ENCODE measurements around the gene SETMAR.
"Not testable (repeated sequence)": the region's sequence is repeated elsewhere in the genome, so short reads cannot be mapped to it uniquely, and the experiment has no call there.

The SETMAR gene

DNA sequence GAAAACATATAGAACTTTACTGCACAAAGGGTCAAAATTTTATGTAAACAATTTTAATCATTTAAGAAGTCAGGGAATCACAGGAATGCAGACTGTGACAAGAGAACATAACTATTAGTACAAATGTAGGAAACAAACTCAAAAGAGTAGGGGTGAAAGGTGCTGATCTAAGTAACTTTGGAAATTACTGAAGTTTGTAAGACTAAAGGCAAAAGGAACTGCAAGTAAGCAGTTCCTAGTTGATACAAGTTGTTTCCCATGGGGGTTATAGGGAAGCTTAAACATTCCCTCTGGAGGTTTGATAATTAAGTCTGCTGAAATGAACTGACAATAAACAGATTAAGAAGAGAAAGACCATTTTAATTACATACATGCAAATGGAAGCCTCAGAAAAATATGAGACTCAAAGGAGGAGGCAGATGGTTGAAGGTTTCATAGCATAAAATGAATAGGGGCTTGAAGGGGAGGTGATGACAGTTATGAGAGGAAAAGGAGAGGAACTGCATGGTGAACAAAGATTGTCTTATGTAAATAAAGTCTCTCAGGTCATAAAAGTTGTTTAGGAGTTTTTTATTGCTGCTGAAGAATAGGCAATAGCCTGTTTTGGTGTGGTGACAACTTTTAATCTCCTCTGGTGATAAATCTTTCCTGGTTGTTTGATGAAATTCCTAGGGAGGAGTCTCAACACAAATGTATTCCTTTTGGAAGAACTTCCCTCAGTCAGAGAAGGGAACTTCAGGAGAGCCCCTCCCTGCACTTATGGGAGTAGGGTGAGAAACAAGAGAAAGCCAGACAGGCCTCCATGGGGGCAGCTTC lies 17.1 kb downstream of the SETMAR start:
- Histone ChIP-seq H3K4me3 (ENCODE audit: low read depth, low read length) (no peak overlapping the region), H3K9me3 (no peaks in the 10 kb centered on the region), H3K27me3 (no peaks in the 10 kb centered on the region), H3K36me3 (no peaks in the 10 kb centered on the region; the same call in 1 of the 2 replicates), H3K4me1 (no peaks in the 10 kb centered on the region)
- no peak for TF ChIP-seq CTCF (IDR thresholded peaks at IDR 0.05; ENCODE audit: low read depth, low read length)
- no peak for DNase-seq

- Histone ChIP-seq H3K4me1 (no peaks in the 10 kb centered on the region), H3K36me3 (no peaks in the 10 kb centered on the region), H3K27me3 (no peaks in the 10 kb centered on the region), H3K9me3 (no peaks in the 10 kb centered on the region), H3K4me3 (ENCODE audit: low read depth, low read length) (no peak overlapping the region)
- no peak for TF ChIP-seq CTCF (IDR thresholded peaks at IDR 0.05; ENCODE audit: low read depth, low read length)
- DNase-seq = no peak
Measured at GRCh38 chr3:4321732-4322131, 18.6 kb downstream of the SETMAR start.

GRCh38 chr3:4322635-4323034 lies 19.5 kb downstream of the SETMAR start:
- H3K4me3 ChIP-seq (ENCODE audit: low read depth, low read length) = no peak overlapping the region
- H3K27me3 ChIP-seq = no peaks in the 10 kb centered on the region
- H3K9me3 ChIP-seq = no peaks in the 10 kb centered on the region
- H3K4me1 ChIP-seq = no peaks in the 10 kb centered on the region
- no peak for DNase-seq
- TF ChIP-seq CTCF (IDR thresholded peaks at IDR 0.05; ENCODE audit: low read depth, low read length) = no peak
- H3K36me3 ChIP-seq = no peaks in the 10 kb centered on the region

DNA sequence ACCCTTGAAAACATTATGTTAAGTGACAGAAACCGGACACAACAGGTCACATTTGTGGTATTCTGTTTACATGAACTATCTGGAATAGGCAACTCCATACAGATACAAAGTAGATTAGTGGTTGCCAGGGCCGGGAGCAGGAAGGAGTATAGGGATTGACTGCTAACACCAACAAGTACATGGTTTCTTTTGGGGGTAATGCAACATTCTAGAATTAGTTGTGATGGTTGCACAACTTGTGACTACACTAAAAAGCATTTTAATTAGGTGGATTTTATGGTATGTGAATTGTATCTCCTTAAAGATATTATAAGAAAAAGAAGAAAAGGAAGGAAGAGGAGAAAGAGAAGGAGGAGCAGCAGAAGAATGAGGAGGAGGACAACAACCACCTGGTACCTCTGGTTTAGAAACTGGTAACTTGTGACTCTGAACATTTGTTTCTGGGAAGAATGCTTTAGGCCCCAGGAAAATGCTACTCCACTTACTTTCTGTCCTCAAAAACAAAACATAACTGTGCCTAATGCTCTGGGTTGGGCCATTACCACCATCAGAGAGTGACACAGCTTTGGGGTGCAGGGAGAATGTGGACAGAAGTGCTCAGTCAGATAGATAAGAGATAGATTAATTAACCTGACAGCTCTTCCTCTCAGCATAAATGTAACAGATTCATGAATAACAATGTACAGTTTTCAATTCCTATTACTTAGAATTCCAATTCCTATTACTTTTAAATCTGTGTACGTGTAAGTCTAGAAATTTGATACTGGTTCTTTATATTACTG lies 20.3 kb downstream of the SETMAR start:
- H3K4me3 ChIP-seq (ENCODE audit: low read depth, low read length) = no peak overlapping the region
- no peaks in the 10 kb centered on the region for H3K27me3 ChIP-seq
- TF ChIP-seq CTCF (IDR thresholded peaks at IDR 0.05; ENCODE audit: low read depth, low read length) = no peak
- no peaks in the 10 kb centered on the region for H3K9me3 ChIP-seq
- no peak for DNase-seq
- H3K4me1 ChIP-seq = no peaks in the 10 kb centered on the region
- no peaks in the 10 kb centered on the region for H3K36me3 ChIP-seq

- no peak for DNase-seq
- H3K4me3 ChIP-seq (ENCODE audit: low read depth, low read length) = no peak overlapping the region
- H3K4me1 ChIP-seq = no peaks in the 10 kb centered on the region
- no peaks in the 10 kb centered on the region for H3K9me3 ChIP-seq
- no peak for TF ChIP-seq CTCF (IDR thresholded peaks at IDR 0.05; ENCODE audit: low read depth, low read length)
- no peaks in the 10 kb centered on the region for H3K36me3 ChIP-seq
- no peaks in the 10 kb centered on the region for H3K27me3 ChIP-seq
Measured at GRCh38 chr3:4326868-4327267, 23.7 kb downstream of the SETMAR start.

- H3K27me3 ChIP-seq; DNase-seq; H3K4me3 ChIP-seq (ENCODE audit: low read depth, low read length); H3K9me3 ChIP-seq; H3K4me1 ChIP-seq; H3K36me3 ChIP-seq: not testable (repeated sequence)
Measured at GRCh38 chr3:4329806-4330205, 26.6 kb downstream of the SETMAR start.
